NCI-H1436 treated with DMSO at 0.1 percent for 48 hours (cell line): ENCODE results near the gene HTRA3.

ENCODE experiments used
- DNase-seq: peaks from one replicate; lab custom pipeline; 2025; lab: John Stamatoyannopoulos, UW

The HTRA3 gene

DNA sequence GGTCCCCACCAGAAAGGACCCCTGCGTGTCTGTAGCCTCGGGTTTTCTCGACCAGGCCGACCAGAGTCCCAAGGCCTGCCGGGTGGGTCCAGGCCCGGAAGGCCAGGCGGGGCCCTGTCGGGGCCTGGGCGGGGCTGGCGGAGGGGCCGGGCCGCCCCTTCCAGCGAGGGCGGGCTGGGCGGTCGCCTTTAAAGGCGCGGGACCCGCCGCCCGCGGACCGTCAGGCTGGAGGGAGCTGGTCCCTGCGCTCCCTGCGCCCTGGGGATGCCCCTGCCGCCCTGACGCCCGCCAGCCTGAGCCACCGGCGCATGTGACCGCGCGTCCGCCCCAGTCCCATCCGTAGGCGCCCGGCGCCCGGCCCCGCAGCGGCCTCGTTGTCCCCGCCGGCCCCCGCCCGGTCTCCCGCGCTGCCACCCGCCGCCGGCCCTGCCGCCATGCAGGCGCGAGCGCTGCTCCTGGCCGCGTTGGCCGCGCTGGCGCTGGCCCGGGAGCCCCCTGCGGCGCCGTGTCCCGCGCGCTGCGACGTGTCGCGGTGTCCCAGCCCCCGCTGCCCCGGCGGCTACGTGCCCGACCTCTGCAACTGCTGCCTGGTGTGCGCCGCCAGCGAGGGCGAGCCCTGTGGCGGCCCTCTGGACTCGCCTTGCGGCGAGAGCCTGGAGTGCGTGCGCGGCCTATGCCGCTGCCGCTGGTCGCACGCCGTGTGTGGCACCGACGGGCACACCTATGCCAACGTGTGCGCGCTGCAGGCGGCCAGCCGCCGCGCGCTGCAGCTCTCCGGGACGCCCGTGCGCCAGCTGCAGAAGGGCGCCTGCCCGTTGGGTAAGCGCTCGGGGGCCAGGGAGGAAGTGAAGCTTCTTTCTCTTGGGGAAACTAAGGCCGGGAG is at the start of gene HTRA3:
Gene HTRA3, plus strand, starts transcription at position 220 of the 883 bp plus-strand sequence. Its CDS starts 215 bp downstream, at position 435.
- DNase-seq = no peak

DNA sequence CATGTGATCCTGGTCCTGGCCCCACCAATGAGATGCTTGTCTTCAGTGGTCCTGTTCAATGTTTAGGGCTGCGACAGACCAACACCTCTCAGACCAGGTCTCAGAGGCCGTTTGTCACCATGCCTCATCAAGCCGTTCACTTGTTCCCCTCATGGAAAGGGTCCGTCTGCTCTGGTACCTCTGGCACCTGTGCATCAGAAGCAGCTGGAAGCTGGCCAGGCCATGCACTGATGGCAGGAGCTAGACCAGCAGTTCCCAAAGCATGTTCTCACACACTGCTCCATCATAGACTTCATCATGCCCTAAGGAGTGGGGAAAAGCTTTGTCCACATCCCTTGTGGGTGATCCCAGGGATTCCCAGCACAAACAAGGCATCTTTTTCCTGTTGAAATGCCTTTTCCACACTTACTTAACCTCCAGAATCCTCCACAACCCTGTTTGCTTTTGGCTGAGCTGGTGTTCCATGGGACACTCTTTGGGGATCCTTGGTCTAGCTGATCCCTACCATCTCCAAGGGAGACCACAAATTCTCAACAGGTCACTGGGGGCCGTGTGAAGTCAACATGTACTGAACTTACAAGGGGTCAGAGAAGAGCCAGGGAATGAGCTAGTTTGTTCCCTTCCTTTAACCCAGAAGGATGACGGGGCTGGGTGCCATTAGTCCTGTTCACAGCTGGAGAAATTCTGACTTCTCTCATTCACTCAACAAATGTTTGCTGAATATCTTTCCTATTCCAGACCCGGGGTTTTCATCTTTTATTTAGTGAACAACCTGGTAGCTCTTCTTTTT is 48.7 kb upstream of the HTRA3 start:
- no peak for DNase-seq

- no peak for DNase-seq
These were observed 48.1 kb upstream of the HTRA3 start for GRCh38 chr4:8221476-8221875.

DNA sequence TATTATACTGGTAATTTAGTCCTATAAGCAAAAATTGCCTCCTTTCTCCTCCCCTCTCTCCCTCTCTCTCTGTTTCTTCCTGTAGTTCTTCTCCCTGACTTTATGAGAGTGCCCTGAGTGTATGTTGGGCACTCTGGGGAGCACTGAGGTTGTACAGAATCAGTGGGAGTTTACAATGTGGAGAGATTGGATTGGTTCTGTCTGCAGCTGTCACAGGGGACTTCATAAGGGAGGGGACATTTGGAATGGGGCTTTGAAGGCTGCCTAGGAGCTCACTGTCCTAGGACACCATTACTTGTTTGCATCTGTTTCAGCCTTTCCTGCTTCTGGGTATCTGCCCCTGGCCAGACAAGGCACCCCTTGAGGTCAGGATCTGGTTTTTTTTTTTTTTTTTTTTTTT is 47.6 kb upstream of the HTRA3 start:
- no peak for DNase-seq

- no peak for DNase-seq
These were observed 46.8 kb upstream of the HTRA3 start for GRCh38 chr4:8222609-8223388.

GRCh38 chr4:8224267-8224974 is 45.1 kb upstream of the HTRA3 start:
- DNase-seq = no peak

GRCh38 chr4:8224975-8225625 is 44.5 kb upstream of the HTRA3 start:
- DNase-seq = no peak

- DNase-seq = no peak
These were observed 43.7 kb upstream of the HTRA3 start for GRCh38 chr4:8225706-8226443.

GRCh38 chr4:8227201-8227770 is 42.3 kb upstream of the HTRA3 start:
- DNase-seq = no peak

GRCh38 chr4:8227771-8228318 is 41.7 kb upstream of the HTRA3 start:
- DNase-seq = no peak

GRCh38 chr4:8228319-8229250 is 41.0 kb upstream of the HTRA3 start:
- DNase-seq = no peak

DNA sequence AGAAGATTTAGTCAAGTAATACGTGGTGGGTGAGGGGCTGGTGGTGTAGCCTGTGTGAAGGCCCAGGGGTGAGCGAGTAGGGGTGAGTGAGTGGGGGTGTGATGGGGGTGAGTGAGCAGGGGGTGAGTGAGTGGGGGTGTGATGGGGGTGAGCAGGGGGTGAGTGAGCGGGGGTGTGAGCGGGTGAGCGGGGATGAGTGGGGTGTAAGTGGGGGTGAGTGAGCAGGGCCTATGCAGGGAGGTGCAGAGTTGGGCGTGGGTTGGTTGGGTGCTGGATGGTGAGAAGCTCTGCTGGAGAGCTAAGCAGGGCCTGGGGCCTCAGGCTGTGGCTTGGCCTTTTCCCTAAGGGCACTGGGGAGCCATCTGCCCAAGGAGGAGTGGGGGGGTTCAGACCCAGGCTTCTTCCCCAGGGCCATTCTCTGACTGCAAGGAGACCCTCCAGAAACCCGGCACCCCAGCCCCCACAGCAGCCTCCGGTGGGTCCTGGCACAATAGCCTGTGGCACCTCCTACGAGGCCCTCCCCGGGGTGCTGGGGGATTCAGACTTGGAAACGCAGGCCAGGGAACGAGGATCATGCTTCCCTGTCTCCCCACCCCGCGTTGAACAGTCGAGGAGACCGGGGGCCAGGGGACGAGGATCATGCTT is 40.1 kb upstream of the HTRA3 start:
- DNase-seq = no peak

DNA sequence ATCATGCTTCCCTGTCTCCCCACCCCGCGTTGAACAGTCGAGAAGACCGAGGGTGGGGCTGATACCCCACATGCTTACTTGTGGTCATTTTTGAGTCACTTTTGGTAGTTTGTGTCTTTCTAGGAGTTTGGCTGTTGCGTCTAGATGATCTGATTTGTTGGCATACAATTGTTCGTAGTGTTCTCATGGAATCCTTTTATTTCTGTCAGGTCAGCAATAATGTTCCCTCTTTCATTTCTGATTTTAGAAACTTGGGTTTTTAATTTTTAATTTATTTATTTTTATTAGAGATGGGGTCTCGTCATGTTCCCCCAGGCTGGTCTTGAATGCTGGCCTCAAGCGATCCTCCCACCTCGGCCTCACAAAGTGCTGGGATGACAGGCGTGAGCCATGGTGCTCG is 39.5 kb upstream of the HTRA3 start:
- no peak for DNase-seq

- DNase-seq = no peak
These were observed 38.7 kb upstream of the HTRA3 start for GRCh38 chr4:8230891-8231290.

- no peak for DNase-seq
These were observed 38.0 kb upstream of the HTRA3 start for GRCh38 chr4:8231551-8232049.

GRCh38 chr4:8232748-8233147 is 36.8 kb upstream of the HTRA3 start:
- no peak for DNase-seq

DNA sequence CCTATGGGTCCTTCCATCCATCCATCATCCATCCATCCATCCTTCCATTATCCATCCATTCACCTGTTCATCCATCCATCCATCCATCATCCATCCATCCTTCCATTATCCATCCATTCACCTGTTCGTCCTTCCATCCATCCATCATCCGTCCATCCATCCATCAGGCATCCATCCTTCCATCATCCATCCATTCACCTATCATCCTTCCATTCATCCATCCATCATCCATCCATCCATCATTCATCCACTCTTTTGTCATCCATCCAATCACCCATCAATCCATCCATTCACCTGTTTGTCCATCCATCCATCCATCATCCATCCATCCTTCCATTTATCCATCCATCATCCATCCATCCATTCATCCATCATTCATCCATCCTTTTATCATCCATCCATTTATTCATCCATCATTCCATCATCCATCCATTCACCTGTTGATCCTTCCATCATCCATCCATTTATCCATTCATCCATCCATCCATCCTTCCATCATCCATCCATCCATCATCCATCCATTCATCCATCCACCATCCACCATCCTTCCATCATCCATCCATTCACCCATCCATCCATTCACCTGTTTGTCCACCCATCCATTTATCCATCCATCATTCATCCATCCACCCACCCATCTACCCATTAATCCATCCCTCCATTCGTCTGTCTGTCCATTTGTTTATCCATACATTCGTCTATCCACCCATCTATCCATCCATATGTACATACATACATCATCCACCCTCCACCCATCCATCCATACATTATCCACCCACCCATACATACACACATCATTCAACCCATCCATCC is 35.7 kb upstream of the HTRA3 start:
- DNase-seq = no peak
